SU-DHL-6 (cell line): Measurements from ENCODE around the gene SRSF9.

ENCODE experiments used
- H2AFZ ChIP-seq: fragments of 200-600 bp; sonication (generic); 2 replicates; pipeline ENCODE4 v1.6.1; 2014; ENCODE audit warnings: low read depth, mild to moderate bottlenecking, moderate library complexity, mixed read lengths, antibody characterized with exemption, low read length; ENCODE audit not compliant: severe bottlenecking
- H3F3A ChIP-seq: fragments of 200-600 bp; shearing (Covaris generic); 2 replicates; pipeline ENCODE4 v1.6.0; 2016; ENCODE audit warnings: antibody characterized with exemption, mild to moderate bottlenecking; ENCODE audit not compliant: insufficient read depth
- H3K27ac ChIP-seq: fragments of 200-600 bp; sonication (generic); 2 replicates; pipeline ENCODE4 v1.5.1; 2016; ENCODE audit warnings: low read depth, mild to moderate bottlenecking, low read length, moderate library complexity, mixed read lengths
- H3K27me3 ChIP-seq: fragments of 200-600 bp; sonication (generic), shearing (Covaris generic); 2 replicates; pipeline ENCODE4 v1.6.0; 2014; ENCODE audit warnings: mild to moderate bottlenecking, low read length
- H3K36me3 ChIP-seq: fragments of 200-600 bp; sonication (generic); 2 replicates; pipeline ENCODE4 v1.6.1; 2014; ENCODE audit warnings: mild to moderate bottlenecking, low read length, mixed read lengths
- H3K4me2 ChIP-seq: fragments of 300-600, 200-600 bp; shearing (Covaris generic), sonication (generic); 2 replicates; pipeline ENCODE4 v1.6.0; 2014; ENCODE audit warnings: low read length, low read depth, mild to moderate bottlenecking; ENCODE audit not compliant: poor library complexity, severe bottlenecking
- H3K4me3 ChIP-seq: fragments of 200-600 bp; sonication (generic); 2 replicates; pipeline ENCODE4 v1.5.1; 2014; ENCODE audit warnings: antibody characterized with exemption, low read length, mild to moderate bottlenecking, mixed read lengths; ENCODE audit not compliant: insufficient read depth, poor library complexity, severe bottlenecking
- H3K79me2 ChIP-seq: fragments of 200-600 bp; sonication (generic); 2 replicates; pipeline ENCODE4 v1.6.1; 2014; ENCODE audit warnings: mild to moderate bottlenecking, low read length, moderate library complexity; ENCODE audit not compliant: insufficient read depth
- H3K9ac ChIP-seq: fragments of 200-600 bp; sonication (generic); 2 replicates; pipeline ENCODE4 v1.7.0; 2014; ENCODE audit warnings: mild to moderate bottlenecking, low read length
- H3K9me2 ChIP-seq: fragments of 200-600 bp; sonication (generic); replicated peaks from 2 replicates; pipeline ENCODE4 v1.6.1; 2014; ENCODE audit warnings: low read length; ENCODE audit not compliant: insufficient read depth
- H3K9me3 ChIP-seq: fragments of 200-600 bp; sonication (generic); 2 replicates; pipeline ENCODE4 v1.6.1; 2014; ENCODE audit warnings: low read length, mixed read lengths; ENCODE audit not compliant: insufficient read depth
- H4K20me1 ChIP-seq: fragments of 200-600 bp; sonication (generic); 2 replicates; pipeline ENCODE4 v1.6.1; 2014; ENCODE audit warnings: low read depth, mild to moderate bottlenecking, antibody characterized with exemption, low read length, moderate library complexity, mixed read lengths
- CTCF ChIP-seq: fragments of 200-600 bp; sonication (generic); IDR thresholded peaks from one replicate; pipeline ENCODE4 v1.5.1; 2017; ENCODE audit warnings: antibody characterized with exemption, mild to moderate bottlenecking, low read length, moderate library complexity; ENCODE audit not compliant: insufficient read depth, poor library complexity, severe bottlenecking
- EZH2phosphoT487 ChIP-seq: fragments of 200-600 bp; sonication (generic), shearing (Covaris generic); conservative IDR thresholded peaks from 2 replicates; pipeline ENCODE4 v1.6.1; 2018; ENCODE audit warnings: mild to moderate bottlenecking, antibody characterized with exemption, low read length, moderate library complexity, mixed read lengths

Gene SRSF9

GRCh38 chr12:120508537-120508936 is 39.0 kb upstream of the SRSF9 start:
- Histone ChIP-seq H3K27me3 (no peaks in the 10 kb centered on the region), H3K9me2 (no peaks in the 10 kb centered on the region), H3K36me3 (peaks cover 6% of the 10 kb centered on the region; the same call in 1 of the 2 replicates), H3K79me2 (no peaks in the 10 kb centered on the region), H3K27ac (no peak overlapping the region), H3K4me2 (no peak overlapping the region), H3F3A (peaks cover 4% of the 10 kb centered on the region; the same call in 1 of the 2 replicates), H4K20me1 (no peaks in the 10 kb centered on the region), H2AFZ (no peak overlapping the region), H3K9me3 (no peaks in the 10 kb centered on the region), H3K9ac (no peak overlapping the region), H3K4me3 (no peak overlapping the region)
- TF ChIP-seq EZH2phosphoT487 (no peak), CTCF (no peak)

GRCh38 chr12:120504587-120504986 is 35.0 kb upstream of the SRSF9 start:
- no peaks in the 10 kb centered on the region for H3K9me2 ChIP-seq
- no peak overlapping the region for H3K9ac ChIP-seq
- no peaks in the 10 kb centered on the region for H3K27me3 ChIP-seq
- peaks cover 6% of the 10 kb centered on the region; the same call in 1 of the 2 replicates for H3K36me3 ChIP-seq
- no peak overlapping the region for H3K4me2 ChIP-seq
- no peaks in the 10 kb centered on the region for H3K79me2 ChIP-seq
- peaks cover 7% of the 10 kb centered on the region; the same call in 1 of the 2 replicates for H3F3A ChIP-seq
- H3K27ac ChIP-seq, result no peak overlapping the region
- no peaks in the 10 kb centered on the region for H3K9me3 ChIP-seq
- TF ChIP-seq EZH2phosphoT487 (no peak), CTCF (no peak)
- no peaks in the 10 kb centered on the region for H4K20me1 ChIP-seq
- no peak overlapping the region for H3K4me3 ChIP-seq
- no peak overlapping the region for H2AFZ ChIP-seq

GRCh38 chr12:120500581-120500980 is 31.0 kb upstream of the SRSF9 start:
- H2AFZ ChIP-seq, result no peak overlapping the region
- H3K9ac ChIP-seq, result no peak overlapping the region
- H3K36me3 ChIP-seq, result peaks cover 14% of the 10 kb centered on the region
- H3F3A ChIP-seq, result peaks cover 29% of the 10 kb centered on the region
- no peak overlapping the region for H3K4me3 ChIP-seq
- H4K20me1 ChIP-seq, result peaks cover 8% of the 10 kb centered on the region; the same call in 1 of the 2 replicates
- H3K9me2 ChIP-seq, result no peaks in the 10 kb centered on the region
- no peak overlapping the region for H3K27ac ChIP-seq
- no peak for TF ChIP-seq CTCF
- no peak for TF ChIP-seq EZH2phosphoT487
- H3K79me2 ChIP-seq, result peaks cover 22% of the 10 kb centered on the region
- no peaks in the 10 kb centered on the region for H3K27me3 ChIP-seq
- H3K4me2 ChIP-seq, result no peak overlapping the region
- H3K9me3 ChIP-seq, result no peaks in the 10 kb centered on the region
